Loucy (cell line): ENCODE measurements around the gene NDUFS6.

Source experiments
- EZH2phosphoT487 ChIP-seq: fragments of 200-600 bp; IDR thresholded peaks from 2 replicates; pipeline ENCODE4 v1.6.1; 2018; ENCODE audit warnings: antibody characterized with exemption, mild to moderate bottlenecking, moderate library complexity, borderline replicate concordance
- TF ChIP-seq, protein P1 (sequence below): fragments of 200-600 bp; sonication (generic); conservative IDR thresholded peaks from 2 replicates; pipeline ENCODE4 v1.5.1; 2014; ENCODE audit warnings: mild to moderate bottlenecking, antibody characterized with exemption, low read length

DNA sequence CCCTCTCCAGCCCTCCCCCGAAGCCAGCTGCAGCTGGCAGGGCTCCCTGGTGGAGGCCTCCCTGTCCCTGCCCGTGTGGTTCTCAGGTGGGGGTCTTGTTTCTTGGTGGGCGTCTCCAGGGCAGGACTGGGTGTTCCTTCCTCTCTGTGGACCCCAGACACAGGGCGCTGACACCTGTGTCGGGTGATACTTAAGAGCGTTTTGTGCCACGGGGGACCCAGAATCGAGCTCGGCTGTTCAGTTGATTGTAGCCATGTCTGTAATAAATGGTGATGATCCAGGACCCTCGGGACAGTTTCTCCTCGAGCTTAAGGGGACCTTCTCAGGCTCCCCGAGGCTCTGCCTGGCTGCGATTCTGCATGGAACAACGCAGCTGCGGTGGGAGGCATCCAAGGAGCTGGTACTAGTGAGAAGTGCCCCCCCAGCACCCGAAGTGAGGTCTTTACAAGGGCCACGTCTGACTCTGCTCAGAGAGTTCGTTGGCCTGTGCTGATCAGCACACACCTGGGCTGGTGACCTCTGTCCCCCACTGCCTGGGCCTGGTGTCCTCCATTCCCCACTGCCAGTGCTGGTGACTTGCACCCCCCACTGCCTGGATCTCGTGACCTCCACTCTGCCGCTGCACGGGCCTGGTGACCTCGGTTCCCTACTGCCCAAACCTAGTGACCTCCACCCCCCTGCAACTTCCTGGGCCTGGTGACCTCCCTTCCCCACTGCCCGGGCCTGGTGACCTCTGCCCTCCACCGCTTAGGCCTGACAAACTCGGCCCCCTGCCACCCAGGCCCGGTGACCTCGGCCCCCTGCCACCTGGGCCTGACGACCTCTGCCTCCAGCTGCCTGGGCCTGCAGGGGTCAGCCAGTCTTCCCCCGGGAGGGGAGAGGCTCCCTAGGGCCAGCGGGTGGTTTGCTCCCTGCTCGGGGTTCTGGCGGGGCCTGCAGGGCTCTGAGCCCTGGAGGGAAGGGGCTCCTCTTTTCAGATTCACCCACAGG, 36.0 kb downstream of the NDUFS6 start:
- TF ChIP-seq, protein P1, sequence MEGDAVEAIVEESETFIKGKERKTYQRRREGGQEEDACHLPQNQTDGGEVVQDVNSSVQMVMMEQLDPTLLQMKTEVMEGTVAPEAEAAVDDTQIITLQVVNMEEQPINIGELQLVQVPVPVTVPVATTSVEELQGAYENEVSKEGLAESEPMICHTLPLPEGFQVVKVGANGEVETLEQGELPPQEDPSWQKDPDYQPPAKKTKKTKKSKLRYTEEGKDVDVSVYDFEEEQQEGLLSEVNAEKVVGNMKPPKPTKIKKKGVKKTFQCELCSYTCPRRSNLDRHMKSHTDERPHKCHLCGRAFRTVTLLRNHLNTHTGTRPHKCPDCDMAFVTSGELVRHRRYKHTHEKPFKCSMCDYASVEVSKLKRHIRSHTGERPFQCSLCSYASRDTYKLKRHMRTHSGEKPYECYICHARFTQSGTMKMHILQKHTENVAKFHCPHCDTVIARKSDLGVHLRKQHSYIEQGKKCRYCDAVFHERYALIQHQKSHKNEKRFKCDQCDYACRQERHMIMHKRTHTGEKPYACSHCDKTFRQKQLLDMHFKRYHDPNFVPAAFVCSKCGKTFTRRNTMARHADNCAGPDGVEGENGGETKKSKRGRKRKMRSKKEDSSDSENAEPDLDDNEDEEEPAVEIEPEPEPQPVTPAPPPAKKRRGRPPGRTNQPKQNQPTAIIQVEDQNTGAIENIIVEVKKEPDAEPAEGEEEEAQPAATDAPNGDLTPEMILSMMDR = no peak
- no peak for TF ChIP-seq EZH2phosphoT487
